Measurements from ENCODE around the gene JARID2.

The JARID2 gene

GRCh38 chr6:15364401-15365037 lies 118.7 kb downstream of the JARID2 start:
- Histone ChIP-seq H3K27ac (ENCODE audit: poor library complexity, severe bottlenecking) (peak overlapping the region; percentile 41), H3K36me3 (ENCODE audit: low read depth) (no peaks in the 10 kb centered on the region; the same call in 1 of the 2 replicates), H3K4me3 (ENCODE audit: severe bottlenecking) (no peak overlapping the region), H3K27me3 (ENCODE audit: insufficient read depth, poor library complexity, severe bottlenecking) (no peaks in the 10 kb centered on the region), H3K4me1 (ENCODE audit: insufficient read depth, poor library complexity, severe bottlenecking) (peaks cover 17% of the 10 kb centered on the region), H3K9me3 (ENCODE audit: severe bottlenecking) (no peaks in the 10 kb centered on the region)
- no peak for DNase-seq (ENCODE audit: low spot score)
- TF ChIP-seq CTCF (IDR thresholded peaks at IDR 0.05; ENCODE audit: poor library complexity, severe bottlenecking): no peak
- ATAC-seq (ENCODE audit: low read depth): no peak

GRCh38 chr6:15365273-15365687 lies 119.4 kb downstream of the JARID2 start:
- no peak for TF ChIP-seq CTCF (IDR thresholded peaks at IDR 0.05; ENCODE audit: poor library complexity, severe bottlenecking)
- DNase-seq (ENCODE audit: low spot score) (peak; percentile 86), ATAC-seq (ENCODE audit: low read depth) (peak; percentile 85)
- Histone ChIP-seq H3K4me3 (ENCODE audit: severe bottlenecking) (no peak overlapping the region), H3K4me1 (ENCODE audit: insufficient read depth, poor library complexity, severe bottlenecking) (peaks cover 17% of the 10 kb centered on the region), H3K27me3 (ENCODE audit: insufficient read depth, poor library complexity, severe bottlenecking) (no peaks in the 10 kb centered on the region), H3K27ac (ENCODE audit: poor library complexity, severe bottlenecking) (peak overlapping the region; percentile 41), H3K9me3 (ENCODE audit: severe bottlenecking) (no peaks in the 10 kb centered on the region), H3K36me3 (ENCODE audit: low read depth) (no peaks in the 10 kb centered on the region; the same call in 1 of the 2 replicates)

DNA sequence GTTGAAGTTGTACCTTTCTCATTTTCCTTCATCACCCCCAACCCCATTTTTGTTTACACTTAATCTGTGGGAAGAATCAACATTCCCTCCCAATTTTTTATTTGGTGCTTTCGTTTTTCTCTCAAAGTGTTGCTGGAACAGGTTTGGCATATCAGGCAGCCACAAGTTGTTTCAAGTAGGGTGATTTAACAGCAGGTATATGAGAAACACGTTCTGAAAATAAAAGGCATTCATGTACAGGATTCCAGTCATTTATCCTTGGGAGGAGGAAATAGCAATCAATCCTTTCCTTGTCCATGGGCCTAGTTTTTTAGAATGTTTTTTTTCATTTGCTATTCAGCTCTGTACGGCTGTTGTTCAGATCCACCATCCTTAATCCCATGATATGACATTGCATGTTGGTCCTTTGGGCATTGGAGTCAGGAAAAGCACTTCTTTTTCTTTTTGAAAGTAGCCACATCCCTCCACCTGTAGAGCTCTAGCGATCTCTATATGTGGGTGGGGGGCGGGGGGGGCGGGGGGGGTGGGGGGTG lies 120.2 kb downstream of the JARID2 start:
- no peak overlapping the region for H3K4me3 ChIP-seq (ENCODE audit: severe bottlenecking)
- no peaks in the 10 kb centered on the region for H3K27me3 ChIP-seq (ENCODE audit: insufficient read depth, poor library complexity, severe bottlenecking)
- DNase-seq (ENCODE audit: low spot score) (no peak), ATAC-seq (ENCODE audit: low read depth) (no peak)
- H3K27ac ChIP-seq (ENCODE audit: poor library complexity, severe bottlenecking): peak overlapping the region; percentile 41
- TF ChIP-seq CTCF (IDR thresholded peaks at IDR 0.05; ENCODE audit: poor library complexity, severe bottlenecking): no peak
- H3K36me3 ChIP-seq (ENCODE audit: low read depth): no peaks in the 10 kb centered on the region; the same call in 1 of the 2 replicates
- H3K4me1 ChIP-seq (ENCODE audit: insufficient read depth, poor library complexity, severe bottlenecking): peaks cover 25% of the 10 kb centered on the region
- H3K9me3 ChIP-seq (ENCODE audit: severe bottlenecking): no peaks in the 10 kb centered on the region

GRCh38 chr6:15366879-15367278 lies 121.0 kb downstream of the JARID2 start:
- peaks cover 26% of the 10 kb centered on the region for H3K4me1 ChIP-seq (ENCODE audit: insufficient read depth, poor library complexity, severe bottlenecking)
- H3K4me3 ChIP-seq (ENCODE audit: severe bottlenecking): no peak overlapping the region
- no peak overlapping the region for H3K27ac ChIP-seq (ENCODE audit: poor library complexity, severe bottlenecking)
- no peaks in the 10 kb centered on the region for H3K27me3 ChIP-seq (ENCODE audit: insufficient read depth, poor library complexity, severe bottlenecking)
- no peaks in the 10 kb centered on the region for H3K9me3 ChIP-seq (ENCODE audit: severe bottlenecking)
- ATAC-seq (ENCODE audit: low read depth) (no peak), DNase-seq (ENCODE audit: low spot score) (no peak)
- H3K36me3 ChIP-seq (ENCODE audit: low read depth): no peaks in the 10 kb centered on the region; the same call in 1 of the 2 replicates
- TF ChIP-seq CTCF (IDR thresholded peaks at IDR 0.05; ENCODE audit: poor library complexity, severe bottlenecking): no peak

GRCh38 chr6:15368186-15368585 lies 122.3 kb downstream of the JARID2 start:
- Histone ChIP-seq H3K27ac (ENCODE audit: poor library complexity, severe bottlenecking) (no peak overlapping the region), H3K9me3 (ENCODE audit: severe bottlenecking) (no peaks in the 10 kb centered on the region), H3K27me3 (ENCODE audit: insufficient read depth, poor library complexity, severe bottlenecking) (no peaks in the 10 kb centered on the region), H3K4me3 (ENCODE audit: severe bottlenecking) (no peak overlapping the region), H3K36me3 (ENCODE audit: low read depth) (no peaks in the 10 kb centered on the region; the same call in 1 of the 2 replicates), H3K4me1 (ENCODE audit: insufficient read depth, poor library complexity, severe bottlenecking) (peaks cover 24% of the 10 kb centered on the region)
- no peak for TF ChIP-seq CTCF (IDR thresholded peaks at IDR 0.05; ENCODE audit: poor library complexity, severe bottlenecking)
- DNase-seq (ENCODE audit: low spot score) (no peak), ATAC-seq (ENCODE audit: low read depth) (no peak)
